Thymus (tissue), 2 donors: ENCODE measurements around the gene GFRA1. TPM values are rescaled to one million over a fixed set of nuclear protein-coding genes. Genes with fewer than 3 reads are reported as not detected.

Experiments
- polyA plus RNA-seq: library from polyadenylated mRNA; stranded (reverse); fragments of 200-250 nt; gene quantifications from one replicate; pipeline ENCODE4 v1.2.3, GENCODE V29; 2013
- total RNA-seq: library from RNA; stranded (reverse); fragments of 120-200 nt; gene quantifications from one replicate; pipeline ENCODE4 v1.2.4, GENCODE V29; 2013
- donor health status: healthy.

The GFRA1 gene
- total and polyA plus RNA-seq, 2 donors, result 1.6 to 5.0 TPM

Other genes with a start within 250 kb of the GFRA1 start
- gene CCDC172, start 51.2 kb upstream of the GFRA1 start, total RNA-seq, result 0.05 TPM
- 0.16 TPM for gene CCDC172, start 51.2 kb upstream of the GFRA1 start, polyA plus RNA-seq
- gene PNLIPRP3, start 154.6 kb upstream of the GFRA1 start, total RNA-seq, result not detected
- 0.23 TPM for gene PNLIPRP3, start 154.6 kb upstream of the GFRA1 start, polyA plus RNA-seq